Activated CD4-positive, CD25-positive, alpha-beta regulatory T cell treated with anti-CD3 and anti-CD28 coated beads, Interleukin-2, amount 50 U/mL, for 16 hours (primary cell): ENCODE results near the gene COMMD4.
"Not testable (repeated sequence)": the region's sequence is repeated elsewhere in the genome, so short reads cannot be mapped to it uniquely, and the experiment has no call there.

Experiments
- DNase-seq: peaks from one replicate; pipeline ENCODE4 v3.0.0-alpha.2; 2020; ENCODE audit warnings: low read depth, low spot score

Gene COMMD4

DNA sequence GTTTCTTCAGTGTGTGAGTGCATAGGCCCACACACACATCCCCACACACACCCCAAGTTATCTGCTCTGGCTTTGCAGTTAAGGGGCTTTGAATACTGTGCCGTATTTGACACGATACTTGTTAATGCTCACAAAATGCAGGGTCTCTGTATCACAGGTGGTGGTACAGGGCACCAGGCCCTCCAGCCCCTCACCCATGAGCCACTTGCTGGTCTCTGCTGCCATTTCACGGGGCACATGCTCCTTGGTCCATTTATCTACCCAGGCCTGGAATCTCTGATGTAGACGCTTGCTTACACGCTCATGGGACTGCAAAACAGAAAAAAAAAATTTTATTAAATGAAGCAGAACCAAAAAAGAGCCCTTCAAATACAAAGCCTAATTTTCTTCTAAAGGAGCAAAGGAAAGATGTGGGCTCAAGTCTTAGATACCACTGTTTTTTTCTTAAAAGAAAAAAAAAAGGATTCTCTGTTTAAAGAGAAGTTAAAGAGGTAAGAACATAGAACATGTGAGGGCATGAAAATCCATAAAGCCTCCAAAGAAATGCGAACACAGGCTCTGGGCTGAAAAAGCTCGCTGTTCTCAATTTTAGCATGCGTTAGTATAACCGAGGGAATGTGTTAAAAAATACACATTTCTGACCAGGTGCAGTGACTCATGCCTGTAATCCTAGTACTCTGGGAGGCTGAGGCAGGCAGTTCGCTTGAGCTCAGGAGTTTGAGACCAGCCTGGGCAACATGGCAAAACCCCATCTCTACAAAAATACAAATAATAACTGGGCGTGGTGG, 36.2 kb downstream of the COMMD4 start:
- no peak for DNase-seq

DNA sequence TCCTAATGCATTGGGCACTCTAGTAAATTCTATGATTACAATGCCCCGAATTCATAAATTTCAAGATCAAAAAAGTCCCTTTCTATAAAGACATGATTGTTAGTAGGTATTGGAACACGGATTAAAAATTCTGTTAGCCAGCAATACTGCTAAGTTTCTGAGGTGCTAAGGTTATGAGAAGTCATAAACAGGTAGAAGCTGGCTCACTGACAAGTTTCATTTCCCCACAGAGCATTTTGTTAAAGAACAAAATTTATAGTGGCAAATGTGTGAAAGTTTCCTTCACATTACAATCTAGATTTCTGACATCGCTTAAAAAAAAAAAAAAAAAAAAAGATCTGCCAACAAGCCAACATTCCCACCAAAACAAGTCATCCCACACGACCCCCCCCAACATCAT, 44.9 kb downstream of the COMMD4 start:
- no peak for DNase-seq

DNA sequence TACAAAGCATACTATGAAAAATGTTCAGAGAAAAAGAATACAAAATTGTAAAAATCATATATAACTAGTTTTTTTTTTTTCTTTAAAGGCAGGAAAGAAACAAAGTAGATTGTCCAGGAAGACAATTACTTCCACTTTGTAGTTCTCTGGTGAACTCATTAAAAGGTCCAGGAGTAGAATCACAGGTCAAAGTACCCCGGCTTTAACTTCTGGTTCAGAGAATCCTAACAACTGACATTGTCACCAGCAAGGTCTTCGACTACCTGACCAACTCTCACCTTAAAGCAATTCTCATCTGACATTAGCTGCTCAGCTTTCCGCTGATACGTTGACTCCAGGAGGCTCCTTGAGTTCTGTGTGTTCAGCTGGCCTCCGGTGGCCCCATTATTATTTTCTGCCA, 48.1 kb downstream of the COMMD4 start:
- not testable (repeated sequence) for DNase-seq
